GM12891 (cell line): ENCODE data around the gene ZCCHC24.

Experiments
- DNase-seq: peaks from one replicate; pipeline ENCODE4 v3.0.0; 2011; ENCODE audit warnings: low spot score; ENCODE audit not compliant: insufficient read length
- FAIRE-seq: peaks from 2 replicates; lab custom pipeline; 2011; peaks lifted over from hg19 to GRCh38; lab: Jason Lieb, UNC
- PAX5 ChIP-seq: IDR thresholded peaks from 2 replicates; pipeline ENCODE4 v1.6.1; 2011; ENCODE audit warnings: low read length, moderate library complexity, mild to moderate bottlenecking; ENCODE audit not compliant: insufficient read depth, severe bottlenecking
- POLR2A ChIP-seq: IDR thresholded peaks from 2 replicates; pipeline ENCODE4 v1.6.1; 2011; ENCODE audit warnings: low read depth, low read length, control low read depth
- POLR2AphosphoS5 ChIP-seq: IDR thresholded peaks from 2 replicates; pipeline ENCODE4 v1.6.1; 2011; ENCODE audit warnings: low read depth, low read length, control low read depth
- POU2F2 ChIP-seq: IDR thresholded peaks from 2 replicates; pipeline ENCODE4 v1.6.1; 2011; ENCODE audit warnings: low read depth, mild to moderate bottlenecking, control low read depth, low read length, moderate library complexity
- SPI1 ChIP-seq: IDR thresholded peaks from 2 replicates; pipeline ENCODE4 v1.6.1; 2011; ENCODE audit warnings: low read depth, low read length, control low read depth
- TAF1 ChIP-seq: IDR thresholded peaks from 2 replicates; pipeline ENCODE4 v1.6.1; 2011; ENCODE audit warnings: low read depth, low read length, control low read depth

The ZCCHC24 gene

GRCh38 chr10:79424221-79425073 is 21.0 kb downstream of the ZCCHC24 start:
- TF ChIP-seq PAX5 (no peak), POLR2AphosphoS5 (no peak), SPI1 (no peak), POU2F2 (no peak), POLR2A (no peak), TAF1 (no peak)
- DNase-seq (no peak), FAIRE-seq (no peak)

- TF ChIP-seq TAF1: no peak
- TF ChIP-seq PAX5: no peak
- no peak for TF ChIP-seq POLR2AphosphoS5
- no peak for TF ChIP-seq SPI1
- no peak for TF ChIP-seq POU2F2
- TF ChIP-seq POLR2A: no peak
- FAIRE-seq (no peak), DNase-seq (no peak)
Observed at GRCh38 chr10:79422178-79422892, 23.1 kb downstream of the ZCCHC24 start.

- FAIRE-seq: no peak
- DNase-seq: no peak
- no peak for TF ChIP-seq POU2F2
- no peak for TF ChIP-seq SPI1
- no peak for TF ChIP-seq POLR2AphosphoS5
- TF ChIP-seq TAF1: no peak
- TF ChIP-seq POLR2A: no peak
- TF ChIP-seq PAX5: no peak
Observed at GRCh38 chr10:79420974-79421688, 24.3 kb downstream of the ZCCHC24 start.

- FAIRE-seq (no peak), DNase-seq (no peak)
- TF ChIP-seq PAX5 (no peak), TAF1 (no peak), POLR2AphosphoS5 (no peak), SPI1 (no peak), POLR2A (no peak), POU2F2 (no peak)
Observed at GRCh38 chr10:79418886-79419595, 26.4 kb downstream of the ZCCHC24 start.

GRCh38 chr10:79418274-79418673 is 27.1 kb downstream of the ZCCHC24 start:
- DNase-seq: no peak
- TF ChIP-seq SPI1 (no peak), POLR2A (no peak)
- FAIRE-seq: no peak

DNA sequence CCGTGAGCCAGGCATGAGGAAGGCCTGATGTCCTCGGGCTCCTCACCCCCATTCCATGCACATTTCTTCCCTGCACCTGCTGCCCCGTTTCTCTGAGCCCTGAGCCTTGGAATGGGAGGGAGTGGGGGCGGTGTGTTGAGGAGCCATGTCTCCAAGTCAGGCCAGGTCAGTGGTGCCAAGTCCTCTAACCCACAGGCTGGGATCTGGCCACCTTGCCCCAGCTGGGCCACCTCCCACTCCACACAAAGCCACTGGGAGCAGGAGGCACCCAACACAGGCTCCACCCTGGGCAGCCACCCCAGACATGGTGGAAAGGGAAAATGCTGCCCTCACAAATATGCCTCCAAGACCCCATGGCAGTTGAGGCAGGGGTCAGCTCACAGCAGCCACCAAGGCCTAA is 27.7 kb downstream of the ZCCHC24 start:
- no peak for FAIRE-seq
- no peak for DNase-seq
- no peak for TF ChIP-seq PAX5
- TF ChIP-seq POLR2AphosphoS5: no peak
- no peak for TF ChIP-seq POU2F2
- TF ChIP-seq POLR2A: no peak
- no peak for TF ChIP-seq TAF1
- TF ChIP-seq SPI1: no peak

DNA sequence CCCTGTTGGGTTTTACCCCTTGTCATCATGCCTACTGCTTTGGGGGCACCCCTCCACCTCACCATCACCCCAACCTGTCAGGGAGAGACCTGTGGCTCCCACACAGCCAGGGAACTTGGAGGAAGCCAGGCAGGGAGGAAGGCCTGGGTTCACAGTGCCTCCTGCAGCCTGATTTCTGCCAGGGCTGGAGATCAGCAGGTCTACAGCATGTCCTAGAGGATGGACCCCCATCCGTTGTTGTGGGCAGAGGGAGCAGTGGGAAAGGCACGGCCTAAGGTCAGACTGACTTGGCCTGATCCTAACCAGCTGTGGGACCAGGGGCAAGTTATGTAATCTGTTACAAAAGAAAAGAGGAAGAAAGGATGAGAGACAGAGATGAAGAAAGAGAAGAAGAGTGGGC is 28.2 kb downstream of the ZCCHC24 start:
- DNase-seq (no peak), FAIRE-seq (no peak)
- TF ChIP-seq POLR2AphosphoS5 (no peak), PAX5 (no peak), POLR2A (no peak), TAF1 (no peak), POU2F2 (no peak), SPI1 (no peak)

DNA sequence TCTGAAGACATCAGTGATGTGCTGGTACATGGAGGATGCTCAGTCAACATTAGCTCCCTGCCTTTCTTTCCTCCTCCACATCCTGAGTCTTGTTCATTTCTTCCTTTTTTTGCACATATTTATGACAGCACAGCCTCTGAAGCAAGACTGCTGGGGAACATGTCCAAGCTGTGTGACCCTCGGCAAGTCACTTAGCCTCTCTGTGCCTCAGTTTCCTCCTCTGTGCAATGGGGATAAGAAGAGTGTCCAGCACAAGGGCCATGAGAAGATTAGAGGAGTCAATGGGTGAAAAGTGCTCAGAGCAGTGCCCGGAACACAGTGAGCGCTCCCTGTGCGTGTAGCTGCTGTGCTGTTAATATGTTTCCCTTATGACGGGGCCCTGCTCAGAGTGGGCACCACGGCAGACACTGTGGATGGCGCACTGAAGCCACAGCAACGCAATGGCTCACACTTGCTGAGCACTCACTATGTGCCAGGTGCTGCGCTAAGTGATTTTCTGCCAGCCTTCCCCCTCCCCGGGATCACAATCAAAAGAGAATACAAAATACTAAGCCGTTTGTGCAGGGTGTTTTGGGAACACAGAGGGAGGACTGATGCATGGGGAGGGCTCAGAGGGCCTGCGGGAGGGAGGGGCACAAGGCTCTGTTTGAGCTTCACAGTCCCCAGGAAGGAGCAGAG is 28.7 kb downstream of the ZCCHC24 start:
- DNase-seq: no peak
- FAIRE-seq: no peak
- TF ChIP-seq PAX5: no peak

- no peak for TF ChIP-seq TAF1
- no peak for TF ChIP-seq POLR2AphosphoS5
- TF ChIP-seq PAX5: no peak
- TF ChIP-seq POU2F2: no peak
- no peak for TF ChIP-seq SPI1
- no peak for TF ChIP-seq POLR2A
- FAIRE-seq: no peak
Observed at GRCh38 chr10:79415736-79416577, 29.5 kb downstream of the ZCCHC24 start.

More at GRCh38 chr10:79415736-79416577, 29.5 kb downstream of the ZCCHC24 start:
- DNase-seq: no peak
